Islet of Langerhans (tissue), 1 donor: ENCODE data around the gene SLC25A17.
"Not testable (repeated sequence)": the region's sequence is repeated elsewhere in the genome, so short reads cannot be mapped to it uniquely, and the experiment has no call there.

ENCODE experiments used
- FAIRE-seq: peaks from one replicate; lab custom pipeline; 2011; peaks lifted over from hg19 to GRCh38; lab: Jason Lieb, UNC

SLC25A17 gene

GRCh38 chr22:40818747-40819598, at the start of gene SLC25A17:
Gene SLC25A17, minus strand, starts transcription at chr22:40819346. Its CDS starts 98 bp downstream, at chr22:40819248.
- FAIRE-seq, result no peak

- not testable (repeated sequence) for FAIRE-seq
Observed at GRCh38 chr22:40868379-40868778, 49.2 kb upstream of the SLC25A17 start.

- FAIRE-seq, result no peak
Observed at GRCh38 chr22:40867109-40867508, 48.0 kb upstream of the SLC25A17 start.

- no peak for FAIRE-seq
Observed at GRCh38 chr22:40862537-40862936, 43.4 kb upstream of the SLC25A17 start.

GRCh38 chr22:40862013-40862412, 42.9 kb upstream of the SLC25A17 start, which contains the start of gene DNAJB7:
Gene DNAJB7, minus strand, starts transcription at chr22:40862113. Its CDS starts 119 bp downstream, at chr22:40861994.
- FAIRE-seq, result no peak

GRCh38 chr22:40857309-40857855, 38.2 kb upstream of the SLC25A17 start:
- FAIRE-seq, result no peak

GRCh38 chr22:40856513-40857308, 37.6 kb upstream of the SLC25A17 start, which contains the start of the genes ST13 and XPNPEP3:
Gene ST13, minus strand, starts transcription at chr22:40856639. Its CDS starts 99 bp downstream, at chr22:40856540.
Gene XPNPEP3, plus strand, starts transcription at chr22:40857148. Its CDS starts 34 bp downstream, at chr22:40857182.
- peak; percentile 69 for FAIRE-seq

GRCh38 chr22:40855979-40856512, 36.9 kb upstream of the SLC25A17 start:
- no peak for FAIRE-seq

- no peak for FAIRE-seq
Observed at GRCh38 chr22:40855071-40855978, 36.2 kb upstream of the SLC25A17 start.

GRCh38 chr22:40853961-40854360, 34.8 kb upstream of the SLC25A17 start:
- no peak for FAIRE-seq

- FAIRE-seq, result no peak
Observed at GRCh38 chr22:40853333-40853732, 34.2 kb upstream of the SLC25A17 start.

GRCh38 chr22:40845816-40846215, 26.7 kb upstream of the SLC25A17 start:
- not testable (repeated sequence) for FAIRE-seq

GRCh38 chr22:40844951-40845350, 25.8 kb upstream of the SLC25A17 start:
- FAIRE-seq, result no peak

- FAIRE-seq, result no peak
Observed at GRCh38 chr22:40838486-40838885, 19.3 kb upstream of the SLC25A17 start.

- FAIRE-seq, result no peak
Observed at GRCh38 chr22:40834619-40835018, 15.5 kb upstream of the SLC25A17 start.

GRCh38 chr22:40829131-40829530, 10.0 kb upstream of the SLC25A17 start:
- no peak for FAIRE-seq

GRCh38 chr22:40826984-40827741, 8.0 kb upstream of the SLC25A17 start:
- no peak for FAIRE-seq

GRCh38 chr22:40826292-40826691, 7.1 kb upstream of the SLC25A17 start:
- not testable (repeated sequence) for FAIRE-seq

GRCh38 chr22:40823426-40823825, 4.3 kb upstream of the SLC25A17 start:
- no peak for FAIRE-seq

- no peak for FAIRE-seq
Observed at GRCh38 chr22:40819599-40820140, 524 bp upstream of the SLC25A17 start.
